C4-2B (cell line): ENCODE results near the gene SHISA7.
A peak's percentile ranks its signal among the peaks of the same experiment; 100 is the strongest.

ENCODE experiments used
- H3K27ac ChIP-seq: fragments of 450-650 bp; 2 replicates; pipeline ENCODE4 v1.5.1; 2017
- CTCF ChIP-seq: fragments of 450-650 bp; conservative IDR thresholded peaks from 2 replicates; pipeline ENCODE4 v1.5.1; 2017; ENCODE audit warnings: mild to moderate bottlenecking
- ZFX ChIP-seq: fragments of 450-650 bp; IDR thresholded peaks from 2 replicates; pipeline ENCODE4 v1.6.1; 2017

The SHISA7 gene

GRCh38 chr19:55472463-55472862, 29.4 kb upstream of the SHISA7 start:
- H3K27ac ChIP-seq = peak overlapping the region; percentile 1; the same call in 1 of the 2 replicates
- TF ChIP-seq ZFX = no peak
- no peak for TF ChIP-seq CTCF

- TF ChIP-seq ZFX = no peak
- TF ChIP-seq CTCF = no peak
- no peak overlapping the region for H3K27ac ChIP-seq
Measured at GRCh38 chr19:55471266-55471665, 28.2 kb upstream of the SHISA7 start.

GRCh38 chr19:55468054-55468393, 24.9 kb upstream of the SHISA7 start:
- TF ChIP-seq CTCF (no peak; the same call in 1 of the 2 replicates), ZFX (no peak)
- no peak overlapping the region for H3K27ac ChIP-seq

GRCh38 chr19:55467236-55468053, 24.3 kb upstream of the SHISA7 start:
- TF ChIP-seq ZFX (no peak), CTCF (peak; percentile 100)
- H3K27ac ChIP-seq = no peak overlapping the region

- TF ChIP-seq ZFX = no peak
- no peak for TF ChIP-seq CTCF
- H3K27ac ChIP-seq = no peak overlapping the region
Measured at GRCh38 chr19:55466241-55466614, 23.1 kb upstream of the SHISA7 start.

GRCh38 chr19:55465460-55466240, 22.6 kb upstream of the SHISA7 start:
- H3K27ac ChIP-seq = no peak overlapping the region
- TF ChIP-seq CTCF = no peak
- TF ChIP-seq ZFX = no peak

GRCh38 chr19:55464662-55465054, 21.6 kb upstream of the SHISA7 start, which contains the start of gene C19orf85:
TSS of gene C19orf85 (minus strand) at chr19:55464751. CDS start at chr19:55464554, 197 bp downstream.
- H3K27ac ChIP-seq = no peak within 1 kb of the TSS
- TF ChIP-seq ZFX (no peak), CTCF (no peak)
